ENCODE measurements around the gene GYS1. TPM values are rescaled to one million over a fixed set of nuclear protein-coding genes. Genes with fewer than 3 reads are reported as not detected.

Gene GYS1
- total RNA-seq, 6 experiments from 2014 or later, result 76.0 to 90.8 (median 87.5) TPM

DNA sequence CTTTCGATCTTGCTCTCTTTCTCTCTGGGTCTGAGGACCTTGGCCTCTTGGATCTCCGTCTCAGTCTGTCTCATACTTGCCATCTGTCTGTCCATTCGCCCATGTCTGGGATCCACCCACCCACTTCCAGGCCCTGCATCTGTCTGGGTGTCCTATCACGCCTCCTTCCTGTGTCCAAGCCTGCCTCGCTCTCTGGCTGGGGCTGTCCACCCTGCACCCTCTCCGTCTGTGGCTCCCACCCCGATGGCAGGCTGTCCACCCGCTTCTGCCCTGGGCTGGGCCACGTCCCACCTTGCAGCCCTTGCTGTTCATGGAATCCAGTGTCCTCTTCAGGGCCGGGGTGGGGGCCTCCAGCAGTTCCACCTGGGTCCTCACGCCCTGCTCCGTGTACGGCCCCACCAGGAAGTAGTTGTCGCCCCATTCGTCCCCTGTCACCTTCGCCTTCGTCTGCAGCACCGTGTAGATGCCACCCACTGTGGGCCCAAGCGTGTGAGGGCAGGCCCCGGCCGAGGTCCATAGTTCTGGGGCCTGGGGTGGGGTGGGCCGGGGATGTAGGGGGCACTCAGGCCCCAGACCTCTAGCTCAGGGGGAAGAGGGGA is 2.0 kb downstream of the GYS1 start:
- H3K27ac Mint-ChIP-seq, result peak overlapping the region; percentile 40

DNA sequence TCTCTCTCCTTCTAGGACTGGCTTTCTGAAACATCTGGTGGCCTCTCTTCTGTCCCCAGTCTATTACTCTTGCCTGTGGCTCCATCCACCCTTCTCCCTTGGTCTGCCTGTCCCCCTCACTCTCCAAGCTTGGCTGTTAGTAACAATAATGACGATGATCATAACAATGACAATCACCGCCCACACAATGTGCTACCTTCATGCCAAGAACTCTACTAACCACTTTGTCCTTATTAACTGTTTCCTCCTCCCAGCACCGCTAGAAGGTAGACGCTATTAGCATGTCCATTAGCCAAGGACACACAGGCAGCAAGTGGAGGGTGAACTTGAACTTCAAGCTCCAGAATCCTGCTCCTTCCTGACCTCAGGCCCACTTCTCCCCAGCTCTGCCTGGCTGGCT is 2.7 kb downstream of the GYS1 start:
- H3K4me1 Mint-ChIP-seq (ENCODE audit: low read depth), result peaks cover 29% of the 10 kb centered on the region
- peaks cover 2% of the 10 kb centered on the region; the same call in 1 of the 2 replicates for H3K27me3 Mint-ChIP-seq (ENCODE audit: insufficient read depth)
- H3K9me3 Mint-ChIP-seq, result no peaks in the 10 kb centered on the region
- no peak overlapping the region for H3K4me3 Mint-ChIP-seq
- peak overlapping the region; percentile 28; the same call in 1 of the 2 replicates for H3K27ac Mint-ChIP-seq
- no peak for DNase-seq
- H3K36me3 Mint-ChIP-seq (ENCODE audit: low read depth), result peaks cover 34% of the 10 kb centered on the region
- TF ChIP-seq, protein P1, sequence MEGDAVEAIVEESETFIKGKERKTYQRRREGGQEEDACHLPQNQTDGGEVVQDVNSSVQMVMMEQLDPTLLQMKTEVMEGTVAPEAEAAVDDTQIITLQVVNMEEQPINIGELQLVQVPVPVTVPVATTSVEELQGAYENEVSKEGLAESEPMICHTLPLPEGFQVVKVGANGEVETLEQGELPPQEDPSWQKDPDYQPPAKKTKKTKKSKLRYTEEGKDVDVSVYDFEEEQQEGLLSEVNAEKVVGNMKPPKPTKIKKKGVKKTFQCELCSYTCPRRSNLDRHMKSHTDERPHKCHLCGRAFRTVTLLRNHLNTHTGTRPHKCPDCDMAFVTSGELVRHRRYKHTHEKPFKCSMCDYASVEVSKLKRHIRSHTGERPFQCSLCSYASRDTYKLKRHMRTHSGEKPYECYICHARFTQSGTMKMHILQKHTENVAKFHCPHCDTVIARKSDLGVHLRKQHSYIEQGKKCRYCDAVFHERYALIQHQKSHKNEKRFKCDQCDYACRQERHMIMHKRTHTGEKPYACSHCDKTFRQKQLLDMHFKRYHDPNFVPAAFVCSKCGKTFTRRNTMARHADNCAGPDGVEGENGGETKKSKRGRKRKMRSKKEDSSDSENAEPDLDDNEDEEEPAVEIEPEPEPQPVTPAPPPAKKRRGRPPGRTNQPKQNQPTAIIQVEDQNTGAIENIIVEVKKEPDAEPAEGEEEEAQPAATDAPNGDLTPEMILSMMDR (IDR thresholded peaks at IDR 0.05), result no peak

More for the DNA sequence above, 2.0 kb downstream of the GYS1 start:
- H3K27me3 Mint-ChIP-seq (ENCODE audit: insufficient read depth), result peaks cover 2% of the 10 kb centered on the region; the same call in 1 of the 2 replicates
- H3K4me3 Mint-ChIP-seq, result peak overlapping the region; percentile 99; the same call in 1 of the 2 replicates
- peaks cover 30% of the 10 kb centered on the region for H3K4me1 Mint-ChIP-seq (ENCODE audit: low read depth)
- peaks cover 35% of the 10 kb centered on the region for H3K36me3 Mint-ChIP-seq (ENCODE audit: low read depth)
- no peaks in the 10 kb centered on the region for H3K9me3 Mint-ChIP-seq
- TF ChIP-seq, protein P1 (IDR thresholded peaks at IDR 0.05), result no peak
- no peak for DNase-seq

DNA sequence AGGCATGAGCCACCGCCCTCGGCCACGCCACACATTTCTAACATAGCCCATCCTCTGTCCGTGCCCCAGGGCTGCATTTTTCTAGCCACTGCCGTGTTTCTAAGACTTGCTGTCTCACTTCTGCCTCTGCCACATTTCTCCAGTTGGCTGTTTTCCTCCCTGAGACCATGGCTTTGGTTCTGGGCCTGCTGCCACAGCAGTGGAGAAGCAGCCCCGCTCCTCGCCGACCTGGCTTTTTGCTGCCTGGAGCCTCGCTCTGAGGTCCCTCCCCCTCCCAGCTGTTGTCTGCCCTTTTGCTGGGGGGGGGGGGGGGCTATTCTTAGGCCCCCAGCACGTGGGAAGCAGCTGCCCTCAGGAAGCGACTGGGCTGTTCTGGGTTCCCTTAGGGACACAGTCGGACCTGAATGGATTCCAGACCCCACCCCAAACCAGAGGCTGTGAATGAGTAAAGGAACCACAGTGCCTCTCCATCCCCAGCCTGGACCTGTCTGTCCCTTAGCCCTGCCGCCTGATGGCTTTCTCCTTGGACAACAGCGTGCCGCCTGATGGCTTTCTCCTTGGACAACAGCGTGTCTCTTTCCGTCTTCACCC is 3.3 kb downstream of the GYS1 start:
- H3K9me3 Mint-ChIP-seq, result no peaks in the 10 kb centered on the region

DNA sequence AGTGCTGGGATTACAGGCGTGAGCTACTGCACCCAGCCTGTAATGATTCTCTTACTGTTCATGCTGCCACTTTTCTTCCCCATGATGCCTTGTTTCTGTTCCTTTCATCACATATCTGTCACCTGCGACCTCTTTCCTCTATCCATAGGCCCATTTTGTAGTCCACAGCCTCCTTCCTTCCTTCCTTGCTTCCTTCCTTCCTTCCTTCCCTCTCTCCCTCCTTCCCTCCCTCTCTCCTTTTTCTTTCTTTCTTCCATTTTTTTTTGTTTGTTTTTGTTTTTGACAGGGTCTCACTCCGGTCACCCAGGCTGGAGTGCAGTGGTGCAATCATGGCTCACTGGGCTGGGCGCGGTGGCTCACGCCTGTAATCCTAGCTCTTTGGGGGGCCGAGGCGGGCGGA is 4.2 kb downstream of the GYS1 start:
- no peak overlapping the region for H3K4me3 Mint-ChIP-seq
- peaks cover 2% of the 10 kb centered on the region; the same call in 1 of the 2 replicates for H3K27me3 Mint-ChIP-seq (ENCODE audit: insufficient read depth)
- H3K9me3 Mint-ChIP-seq, result no peaks in the 10 kb centered on the region
- no peak overlapping the region for H3K27ac Mint-ChIP-seq
- H3K4me1 Mint-ChIP-seq (ENCODE audit: low read depth), result peaks cover 13% of the 10 kb centered on the region
- no peak for DNase-seq
- peaks cover 29% of the 10 kb centered on the region for H3K36me3 Mint-ChIP-seq (ENCODE audit: low read depth)
- TF ChIP-seq, protein P1 (IDR thresholded peaks at IDR 0.05), result no peak

More for the DNA sequence above, 3.3 kb downstream of the GYS1 start:
- H3K27ac Mint-ChIP-seq, result peak overlapping the region; percentile 28; the same call in 1 of the 2 replicates
- H3K36me3 Mint-ChIP-seq (ENCODE audit: low read depth), result peaks cover 34% of the 10 kb centered on the region
- TF ChIP-seq, protein P1 (IDR thresholded peaks at IDR 0.05), result no peak
- no peak for DNase-seq
- peaks cover 2% of the 10 kb centered on the region; the same call in 1 of the 2 replicates for H3K27me3 Mint-ChIP-seq (ENCODE audit: insufficient read depth)
- no peak overlapping the region for H3K4me3 Mint-ChIP-seq
- H3K4me1 Mint-ChIP-seq (ENCODE audit: low read depth), result peaks cover 23% of the 10 kb centered on the region

DNA sequence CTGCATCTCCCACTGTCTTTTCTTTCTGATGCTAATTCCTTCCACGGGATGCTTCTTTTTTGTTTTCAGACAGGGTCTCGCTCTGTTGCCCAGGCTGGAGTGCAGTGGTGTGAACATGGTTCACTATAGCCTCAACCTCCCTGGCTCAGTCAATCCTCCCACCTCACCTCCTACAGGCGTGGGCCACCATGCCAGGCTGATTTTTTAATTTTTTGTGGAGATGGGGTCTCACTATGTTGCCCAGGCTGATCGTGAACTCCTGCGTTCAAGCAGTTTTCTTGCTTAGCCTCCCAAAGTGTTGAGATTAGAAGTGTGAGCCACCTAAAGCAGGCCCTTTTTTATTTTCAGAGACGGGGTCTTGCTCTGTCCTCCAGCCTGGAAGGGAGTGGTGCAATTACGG is 4.8 kb downstream of the GYS1 start:
- Mint-ChIP-seq H3K4me1 (ENCODE audit: low read depth) (peaks cover 13% of the 10 kb centered on the region), H3K27ac (no peak overlapping the region), H3K4me3 (no peak overlapping the region), H3K36me3 (ENCODE audit: low read depth) (peaks cover 30% of the 10 kb centered on the region), H3K27me3 (ENCODE audit: insufficient read depth) (no peaks in the 10 kb centered on the region; the same call in 1 of the 2 replicates), H3K9me3 (no peaks in the 10 kb centered on the region)
- TF ChIP-seq, protein P1 (IDR thresholded peaks at IDR 0.05), result no peak
- no peak for DNase-seq
